HK-2 (cell line): ENCODE data around the gene NDUFAF4.
"Not testable (repeated sequence)": the region's sequence is repeated elsewhere in the genome, so short reads cannot be mapped to it uniquely, and the experiment has no call there.

Experiments used
- DNase-seq: peaks from one replicate; pipeline ENCODE4 v3.0.0-alpha.2; 2018; ENCODE audit not compliant: unreplicated experiment

The NDUFAF4 gene

GRCh38 chr6:96899019-96899418 lies 1.3 kb upstream of the NDUFAF4 start:
- no peak for DNase-seq

DNA sequence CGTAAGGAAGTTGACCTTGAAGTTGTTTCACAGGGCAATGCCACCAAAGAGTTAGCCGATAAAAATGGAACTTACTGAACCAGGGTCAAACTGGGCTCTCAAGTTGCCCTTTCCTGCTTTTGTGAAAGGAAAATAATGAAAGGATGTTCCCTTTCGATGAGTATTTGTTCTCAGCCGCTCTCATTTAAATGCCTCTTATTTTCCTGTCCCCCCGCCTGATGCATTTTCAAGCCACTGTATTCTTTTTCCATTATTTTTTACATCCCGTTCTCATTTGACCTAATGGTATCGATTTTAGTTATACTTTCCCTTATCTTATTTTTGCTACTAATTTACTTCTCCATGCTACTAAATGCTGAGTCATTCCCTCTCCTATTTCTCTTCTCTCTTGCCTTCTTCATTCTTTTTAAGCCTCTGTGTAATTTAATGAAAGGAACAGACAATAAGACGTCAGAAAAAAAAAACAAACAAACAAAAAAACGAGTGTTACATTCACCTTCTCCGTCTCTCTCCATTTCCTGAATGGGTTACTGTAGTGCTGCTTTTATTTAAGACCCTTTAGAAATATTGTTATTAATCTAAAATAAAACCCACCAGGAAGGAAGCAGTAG lies 655 bp upstream of the NDUFAF4 start:
- DNase-seq, result no peak

DNA sequence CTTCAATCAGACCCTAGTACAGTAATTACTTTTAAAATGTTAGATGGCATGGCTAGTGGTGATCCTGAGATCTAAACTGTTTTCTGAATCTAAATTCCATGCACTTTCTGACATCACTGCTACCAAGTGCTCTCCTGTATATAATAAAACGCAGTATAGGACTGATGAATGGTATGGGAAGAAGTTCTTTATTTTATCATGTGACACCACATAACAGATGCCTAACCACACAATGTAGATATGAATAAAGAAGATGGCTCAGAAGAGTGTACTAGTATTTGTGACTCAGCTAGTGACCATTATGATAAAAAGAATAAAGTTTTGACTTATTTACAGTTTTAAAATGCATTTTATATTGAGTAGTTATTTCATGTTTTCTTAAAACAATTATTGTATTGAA lies 8.5 kb downstream of the NDUFAF4 start:
- no peak for DNase-seq

GRCh38 chr6:96888745-96889144 lies 8.9 kb downstream of the NDUFAF4 start:
- DNase-seq, result no peak

- no peak for DNase-seq
Observed at GRCh38 chr6:96886519-96886918, 11.2 kb downstream of the NDUFAF4 start.

DNA sequence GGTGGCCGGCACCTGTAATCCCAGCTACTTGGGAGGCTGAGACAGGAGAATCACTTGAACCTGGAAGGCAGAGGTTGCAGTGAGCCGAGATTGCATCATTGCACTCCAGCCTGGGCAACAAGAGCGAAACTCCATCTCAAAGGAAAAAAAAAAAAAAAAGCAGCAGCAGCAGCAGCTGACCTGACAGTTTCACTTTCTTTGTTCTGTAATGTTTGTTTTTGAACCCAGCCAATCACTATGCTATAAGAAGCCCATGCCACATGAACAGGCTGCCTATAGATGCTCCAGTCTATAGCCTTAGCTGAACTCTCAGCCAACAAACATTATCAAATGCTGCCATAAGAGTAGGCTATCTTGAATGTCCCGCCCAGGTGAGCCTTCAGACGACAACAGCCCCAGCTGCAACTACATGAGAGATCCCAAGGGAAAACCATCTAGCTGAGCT lies 12.5 kb downstream of the NDUFAF4 start:
- DNase-seq, result not testable (repeated sequence)

- no peak for DNase-seq
Observed at GRCh38 chr6:96878143-96878542, 19.5 kb downstream of the NDUFAF4 start.

- DNase-seq, result no peak
Observed at GRCh38 chr6:96876886-96877545, 20.7 kb downstream of the NDUFAF4 start.

DNA sequence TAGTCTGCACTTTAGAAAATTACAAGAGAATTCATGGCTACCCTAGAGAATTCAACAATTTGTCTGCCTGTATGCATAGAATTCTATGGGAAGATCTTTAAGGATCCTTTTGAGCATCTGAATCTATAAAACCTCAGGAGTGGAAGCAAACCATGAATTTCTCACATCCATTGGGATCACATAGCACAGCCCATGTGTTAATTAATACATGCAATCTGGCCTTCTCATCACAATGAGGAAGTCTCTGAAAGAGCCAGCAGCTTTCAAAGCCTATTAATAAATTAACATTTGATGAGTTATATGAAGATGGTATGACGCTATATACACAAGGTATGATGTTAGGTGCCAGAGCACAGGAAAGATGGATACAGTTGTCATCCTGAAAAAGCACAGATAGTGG lies 24.7 kb downstream of the NDUFAF4 start:
- DNase-seq, result no peak

DNA sequence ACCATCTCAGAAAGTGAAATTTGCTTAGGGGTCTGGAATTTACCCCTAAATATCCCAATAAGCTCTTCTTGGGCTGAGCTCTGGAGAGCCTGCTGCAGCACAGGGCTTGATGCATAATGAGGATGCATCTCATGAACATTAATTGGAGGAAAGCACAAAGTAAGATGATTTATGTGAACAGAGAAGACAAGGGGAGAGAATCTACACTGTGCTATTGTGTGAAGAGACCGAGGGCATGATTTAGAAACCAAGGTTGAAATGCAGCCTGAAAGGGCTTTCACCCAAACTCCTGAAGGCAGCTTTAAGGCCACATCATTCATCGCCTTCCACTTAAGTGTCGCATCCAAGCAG lies 32.7 kb downstream of the NDUFAF4 start:
- no peak for DNase-seq

DNA sequence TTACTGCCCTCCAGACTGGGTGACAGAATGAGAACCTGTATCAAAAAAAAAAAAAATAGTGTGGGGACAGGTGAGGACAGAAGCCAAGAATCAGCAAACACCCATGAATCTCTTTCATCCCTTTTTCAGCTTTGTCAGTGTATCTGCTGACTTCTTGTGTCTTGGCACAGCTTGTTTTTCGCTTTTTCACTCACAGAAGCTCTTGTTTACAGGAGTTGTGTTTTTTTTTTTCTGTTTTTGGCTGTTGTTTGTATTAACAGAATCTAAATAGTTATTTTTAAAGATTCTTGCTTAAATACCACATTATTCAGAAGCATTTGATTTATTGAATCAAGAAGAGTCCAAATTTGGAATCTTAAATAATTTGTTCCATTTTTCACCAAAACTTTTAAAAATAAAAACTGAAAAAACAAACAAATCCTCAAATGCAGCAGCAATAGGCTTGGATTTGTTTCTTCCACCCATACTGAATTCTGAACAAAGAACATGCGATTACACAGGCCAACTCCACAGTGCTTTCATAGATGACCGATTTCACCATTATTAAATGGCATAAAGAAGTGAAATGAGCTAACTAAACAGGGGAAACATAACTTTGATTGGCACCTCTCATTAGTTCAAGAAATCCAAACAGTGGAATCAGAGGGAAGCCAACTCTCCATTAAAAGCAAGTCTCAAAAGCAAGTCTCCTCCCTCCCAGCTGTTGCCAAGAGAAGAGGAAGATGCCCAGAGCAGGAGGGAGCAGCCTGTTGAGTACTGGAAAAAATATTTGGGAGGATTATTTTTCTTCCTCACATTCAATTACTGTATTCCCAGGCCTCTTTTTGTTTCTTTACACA lies 33.3 kb downstream of the NDUFAF4 start:
- no peak for DNase-seq

- no peak for DNase-seq
Observed at GRCh38 chr6:96862560-96862959, 35.1 kb downstream of the NDUFAF4 start.

DNA sequence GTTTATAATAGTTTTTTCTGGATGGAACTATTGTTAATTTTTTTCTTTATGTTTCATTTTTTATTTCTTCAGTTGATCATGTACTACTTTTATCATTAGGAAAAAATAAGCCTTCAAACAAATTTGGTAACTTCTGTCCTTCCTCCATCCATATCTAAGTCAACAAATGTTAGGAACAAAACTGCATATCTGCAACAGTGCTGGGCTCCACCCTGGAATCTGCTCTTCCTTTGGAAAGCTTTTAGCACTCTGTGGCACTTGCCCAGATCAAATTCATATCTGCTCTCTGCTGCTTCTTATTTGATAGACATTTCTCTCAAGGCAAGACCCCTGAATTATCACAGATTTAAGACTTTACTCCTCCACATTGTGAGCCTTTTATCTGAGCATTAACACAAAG lies 36.1 kb downstream of the NDUFAF4 start:
- DNase-seq, result no peak

GRCh38 chr6:96856856-96857255 lies 40.8 kb downstream of the NDUFAF4 start:
- no peak for DNase-seq

DNA sequence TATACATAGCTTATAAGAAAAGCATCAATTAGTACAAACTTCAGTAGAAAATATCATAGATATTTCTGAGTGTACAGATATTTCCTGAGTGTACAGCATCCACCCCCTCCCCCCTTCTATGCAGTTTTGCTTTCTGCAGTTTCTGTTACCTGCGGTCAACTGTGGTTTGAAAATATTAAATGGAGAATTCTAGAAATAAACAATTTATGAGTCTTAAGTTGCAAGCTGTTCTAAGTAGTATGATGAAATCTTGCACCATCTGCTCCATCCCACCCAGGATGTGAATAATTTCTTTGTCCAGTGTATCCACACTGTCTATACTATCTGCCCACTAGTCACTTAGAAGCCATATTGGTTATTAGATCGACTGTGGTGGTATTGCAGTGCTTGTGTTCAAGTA lies 44.6 kb downstream of the NDUFAF4 start:
- no peak for DNase-seq

GRCh38 chr6:96852605-96853004 lies 45.1 kb downstream of the NDUFAF4 start:
- DNase-seq, result no peak

DNA sequence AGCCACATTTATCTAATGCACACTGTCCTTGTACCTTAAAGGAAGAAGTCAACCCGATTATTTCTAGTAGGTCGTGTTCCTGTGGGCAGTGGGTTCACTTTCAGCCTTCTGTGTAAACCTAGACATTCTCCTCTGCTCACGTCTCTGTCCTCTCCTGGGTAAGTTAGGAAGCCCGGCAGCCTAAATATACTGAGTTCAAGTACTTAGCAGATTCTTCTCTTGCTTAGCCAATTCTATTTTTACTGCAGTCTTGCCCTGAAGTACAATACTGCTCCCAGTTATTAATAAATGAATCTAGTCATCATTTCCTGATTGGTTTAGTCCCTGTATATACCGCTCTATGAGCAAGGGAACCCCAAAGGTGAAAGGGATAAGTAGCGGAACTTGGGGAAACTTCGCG lies 45.8 kb downstream of the NDUFAF4 start:
- no peak for DNase-seq

DNA sequence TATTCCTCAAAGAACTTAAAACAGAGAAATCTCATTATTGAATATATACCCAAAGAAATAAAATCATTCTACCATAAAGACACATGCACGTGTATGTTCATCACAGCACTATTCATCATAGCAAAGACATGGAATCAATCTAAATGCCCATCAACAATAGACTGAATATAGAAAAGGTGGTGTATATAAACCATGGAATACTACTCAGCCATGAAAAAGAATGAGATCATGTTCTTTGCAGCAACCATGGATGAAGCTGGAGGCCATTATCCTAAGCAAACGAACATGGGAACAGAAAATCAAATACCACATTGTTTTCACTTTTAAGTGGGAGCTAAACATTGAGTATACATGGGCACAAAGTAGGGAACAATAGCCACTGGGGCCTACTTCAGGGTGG lies 48.1 kb downstream of the NDUFAF4 start:
- DNase-seq, result no peak

DNA sequence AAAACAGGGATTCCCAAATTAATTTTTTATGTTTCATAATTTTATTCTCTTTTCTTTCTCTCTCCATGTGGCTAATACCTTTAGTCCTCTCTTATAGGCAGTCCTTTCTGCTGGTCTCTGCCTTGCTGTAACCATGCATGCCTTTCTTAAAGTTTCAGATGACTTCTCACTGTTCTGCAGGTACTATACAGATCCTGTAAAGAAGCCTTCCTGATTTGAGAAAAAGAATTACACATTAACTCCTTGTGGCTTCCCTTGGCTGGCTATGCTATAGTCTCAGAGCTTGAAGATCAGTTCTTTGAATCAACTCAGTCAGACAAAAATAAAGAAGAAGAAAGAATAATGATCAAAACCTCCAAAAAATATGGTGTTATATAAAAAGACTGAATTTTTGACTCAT lies 53.2 kb downstream of the NDUFAF4 start:
- no peak for DNase-seq

DNA sequence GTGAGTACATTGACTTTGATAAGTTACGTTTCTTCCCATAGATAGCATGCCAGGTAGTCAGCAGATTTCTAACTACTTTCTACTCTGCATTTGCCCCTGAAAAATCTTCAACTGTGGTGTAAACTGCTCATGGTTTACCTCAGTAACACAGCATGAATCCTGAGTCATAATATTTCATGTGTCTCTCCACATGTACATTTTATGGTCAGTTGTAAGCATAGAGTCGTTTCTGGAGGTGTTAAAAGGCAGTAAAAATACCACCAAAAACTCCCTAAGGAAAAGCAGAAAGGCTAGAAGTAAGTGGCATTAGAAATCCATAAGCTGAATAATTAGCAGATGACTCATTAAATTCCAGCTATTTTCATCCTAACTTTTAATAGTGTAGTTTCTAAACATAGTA lies 56.3 kb downstream of the NDUFAF4 start:
- DNase-seq, result no peak
